LHCN-M2 (cell line): ENCODE data around the gene LRP6. TPM values are rescaled to one million over a fixed set of nuclear protein-coding genes. Genes with fewer than 3 reads are reported as not detected.
"Not testable (repeated sequence)": the region's sequence is repeated elsewhere in the genome, so short reads cannot be mapped to it uniquely, and the experiment has no call there.

Experiments used
- DNase-seq: peaks from one replicate; pipeline ENCODE4 v3.0.0-alpha.2; 2012; ENCODE audit warnings: low read depth
- total RNA-seq: library from RNA; depleted of rRNA; stranded (reverse); fragments of >200 nt; gene quantifications from 2 replicates; pipeline ENCODE4 v1.2.3, GENCODE V29; 2014

LRP6 gene
- total RNA-seq, 1 experiment from 2014 or later: 10.3 TPM

DNA sequence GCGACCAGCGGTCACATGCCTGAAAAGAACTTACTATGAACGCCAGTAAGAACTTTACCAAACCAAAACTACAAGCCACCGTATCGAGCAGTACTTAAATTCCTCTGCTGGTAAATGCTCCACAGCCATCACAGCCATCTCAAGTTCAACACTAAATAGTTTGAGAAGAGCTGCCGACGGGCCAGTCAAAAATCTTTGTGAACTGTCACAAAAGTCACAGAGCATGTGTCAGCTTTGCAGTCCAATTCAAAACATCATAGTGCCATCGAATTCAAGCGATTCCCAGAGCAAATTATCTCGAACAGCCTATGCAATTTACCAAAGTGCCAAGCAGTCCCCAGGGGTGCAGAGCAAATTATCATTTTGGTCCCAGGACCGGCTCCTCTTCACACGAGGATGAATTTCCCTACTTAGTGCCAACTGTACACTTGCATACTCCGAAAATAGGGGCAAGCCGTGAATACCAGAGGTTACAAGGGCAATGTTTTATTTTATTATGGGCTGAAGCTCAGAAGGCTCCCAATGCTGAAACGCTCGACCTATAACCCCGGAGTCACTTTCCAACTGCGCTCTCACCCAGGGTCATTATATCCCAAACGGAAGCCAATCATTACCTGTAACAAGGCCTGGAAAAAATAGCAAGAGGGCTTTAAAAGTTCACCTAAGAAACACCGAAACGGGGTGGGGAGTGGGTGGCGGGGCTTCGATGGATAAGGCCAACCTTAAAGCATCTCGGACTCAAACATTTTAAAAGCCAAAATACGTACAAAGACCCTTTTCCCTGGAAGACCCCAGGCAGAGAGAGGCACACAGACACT is 1.1 kb downstream of the LRP6 start:
- DNase-seq: peak; percentile 24

DNA sequence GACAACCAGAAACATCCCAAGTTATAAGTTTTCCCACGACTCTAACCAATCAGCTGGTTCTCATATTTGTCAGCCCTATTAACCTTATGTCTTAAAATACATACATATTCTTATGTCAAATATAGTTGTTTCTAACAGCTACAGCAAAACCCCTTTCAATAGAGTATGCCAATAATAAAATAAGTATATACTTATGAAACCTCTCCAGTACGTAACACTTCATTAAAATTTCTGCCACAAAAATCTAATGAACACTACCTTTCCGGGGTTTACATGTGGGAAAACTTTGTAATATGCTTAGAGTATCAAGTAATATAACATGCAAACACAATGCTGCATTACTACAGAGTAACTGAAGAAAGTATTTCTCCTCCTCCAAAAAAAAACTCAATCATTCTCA is 1.8 kb downstream of the LRP6 start:
- no peak for DNase-seq

DNA sequence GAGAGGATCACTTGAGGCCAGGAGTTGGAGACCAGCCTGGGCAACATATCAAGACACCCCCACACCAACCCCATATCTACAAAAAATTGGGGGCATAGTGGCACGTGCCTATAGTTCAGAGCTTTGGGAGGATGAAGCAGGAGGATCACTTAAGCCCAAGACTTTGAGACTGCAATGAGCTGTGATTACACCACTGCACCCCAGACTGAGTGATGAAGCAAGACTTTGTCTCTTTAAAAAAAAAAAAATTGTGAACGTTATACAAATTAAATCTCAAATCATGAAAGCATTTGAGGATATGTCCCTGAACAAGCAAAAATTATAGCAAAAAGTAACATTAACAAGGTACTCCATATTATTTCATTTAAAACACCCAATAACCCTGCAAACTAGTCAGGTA is 2.9 kb downstream of the LRP6 start:
- no peak for DNase-seq

DNA sequence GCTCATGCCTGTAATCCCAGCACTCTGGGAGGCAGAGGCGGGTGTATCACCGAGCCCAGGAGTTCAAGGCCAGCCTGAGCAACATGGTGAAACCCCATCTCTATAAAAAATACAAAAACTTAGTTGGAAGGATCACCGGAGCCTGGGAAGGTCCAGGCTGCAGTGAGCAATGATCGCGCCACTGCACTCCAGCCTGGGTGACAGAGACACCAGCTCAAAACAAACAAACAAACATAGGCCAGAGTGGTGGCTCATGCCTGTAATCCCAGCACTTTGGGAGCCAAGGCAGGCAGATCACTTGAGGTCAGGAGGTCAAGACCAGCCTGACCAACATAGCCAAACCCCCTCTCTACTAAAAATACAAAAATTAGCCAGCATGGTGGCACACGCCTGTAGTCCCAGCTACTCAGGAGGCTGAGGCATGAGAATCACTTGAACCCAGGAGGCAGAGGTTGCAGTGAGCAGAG is 10.5 kb downstream of the LRP6 start:
- not testable (repeated sequence) for DNase-seq

DNA sequence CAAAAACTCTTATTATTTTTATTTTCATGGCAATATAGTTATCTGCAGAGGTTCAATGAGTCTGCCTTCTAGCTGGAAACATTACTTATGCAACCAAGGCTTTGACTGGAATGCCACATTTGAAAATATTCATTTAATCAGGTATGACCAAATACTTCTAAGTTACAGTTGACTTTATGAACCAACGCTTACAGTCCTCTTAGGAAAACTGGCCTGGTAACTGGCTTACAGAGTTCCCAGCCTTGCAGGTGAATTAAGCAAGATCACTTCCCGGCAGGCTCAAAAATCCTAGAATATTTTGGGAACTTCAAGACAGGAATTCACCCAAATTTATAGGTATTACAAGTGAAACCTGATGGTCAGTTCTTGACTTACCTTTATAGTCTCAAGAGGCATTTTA is 12.3 kb downstream of the LRP6 start:
- DNase-seq: no peak

DNA sequence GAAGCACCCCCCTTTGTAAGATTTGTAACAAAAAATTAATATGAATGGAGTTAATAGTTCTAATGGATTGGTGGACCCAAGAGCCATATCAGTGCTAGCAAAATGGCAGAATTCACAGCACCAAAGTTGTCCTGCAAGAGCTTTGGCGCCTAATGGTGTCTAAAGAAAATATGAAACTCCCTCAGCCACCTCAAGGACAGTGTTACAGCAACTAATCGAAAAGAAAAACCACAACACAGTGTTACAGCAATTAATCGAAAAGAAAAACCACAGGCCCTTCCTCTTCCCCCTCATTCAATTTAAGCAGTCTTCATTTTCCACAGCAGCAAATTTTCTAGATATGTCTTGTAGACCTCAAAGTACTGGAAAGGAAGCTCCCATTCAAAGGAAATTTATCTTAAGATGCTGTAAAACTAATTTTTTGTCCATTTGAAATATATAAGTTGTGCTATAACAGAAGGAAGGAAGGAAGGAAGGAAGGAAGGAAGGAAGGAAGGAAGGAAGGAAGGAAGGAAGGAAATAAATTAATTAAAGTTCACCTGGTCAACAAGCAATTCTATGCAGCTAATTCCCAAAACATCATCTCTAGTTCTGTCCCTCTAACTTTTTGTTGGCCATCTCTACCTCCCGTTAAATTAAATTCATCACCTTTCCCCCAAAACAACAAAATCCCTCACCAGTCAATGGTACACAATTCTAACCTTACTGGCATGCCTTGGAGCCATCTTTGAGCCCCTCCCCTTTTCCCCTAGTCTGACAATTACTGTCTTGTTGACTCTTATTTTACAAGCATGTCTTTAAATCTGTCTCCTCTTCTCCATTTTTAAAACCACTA is 17.4 kb downstream of the LRP6 start:
- DNase-seq: no peak

DNA sequence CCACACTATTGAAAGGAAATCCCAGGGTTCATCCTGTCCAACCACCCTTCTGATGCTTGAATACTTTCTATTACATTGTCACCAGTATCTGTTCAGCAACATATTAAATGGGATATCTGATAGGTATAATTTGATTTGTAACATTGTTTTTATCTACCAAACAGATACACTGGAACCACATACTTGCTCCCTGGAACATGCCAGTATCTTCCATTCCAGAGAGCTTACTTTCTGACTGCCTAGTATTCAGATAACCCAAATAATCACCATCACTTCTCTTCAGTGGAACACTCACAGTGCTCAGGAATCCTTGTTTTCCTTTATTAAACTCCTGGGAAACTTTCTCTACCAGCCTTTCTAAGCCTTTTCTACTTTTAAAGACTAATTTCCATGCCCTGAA is 19.3 kb downstream of the LRP6 start:
- DNase-seq: no peak

DNA sequence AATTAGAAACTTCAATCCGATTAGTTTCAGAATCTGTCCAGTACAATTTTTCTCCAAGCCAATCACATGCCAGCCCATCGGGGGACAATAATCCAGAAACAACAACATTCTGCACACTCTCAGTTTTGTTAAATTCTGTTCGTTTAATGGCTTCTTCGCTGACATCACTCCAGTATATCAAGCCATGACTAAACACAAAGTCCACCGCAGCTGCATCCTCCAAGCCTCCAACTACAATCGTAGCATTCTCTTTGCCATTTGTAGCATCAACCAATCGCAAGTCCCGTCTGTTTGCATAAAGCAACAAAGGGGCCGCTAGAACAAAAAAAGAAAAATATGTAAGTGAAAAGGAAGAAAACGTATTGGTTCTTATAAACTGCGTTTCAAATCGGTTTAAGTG is 22.5 kb downstream of the LRP6 start:
- DNase-seq: no peak

DNA sequence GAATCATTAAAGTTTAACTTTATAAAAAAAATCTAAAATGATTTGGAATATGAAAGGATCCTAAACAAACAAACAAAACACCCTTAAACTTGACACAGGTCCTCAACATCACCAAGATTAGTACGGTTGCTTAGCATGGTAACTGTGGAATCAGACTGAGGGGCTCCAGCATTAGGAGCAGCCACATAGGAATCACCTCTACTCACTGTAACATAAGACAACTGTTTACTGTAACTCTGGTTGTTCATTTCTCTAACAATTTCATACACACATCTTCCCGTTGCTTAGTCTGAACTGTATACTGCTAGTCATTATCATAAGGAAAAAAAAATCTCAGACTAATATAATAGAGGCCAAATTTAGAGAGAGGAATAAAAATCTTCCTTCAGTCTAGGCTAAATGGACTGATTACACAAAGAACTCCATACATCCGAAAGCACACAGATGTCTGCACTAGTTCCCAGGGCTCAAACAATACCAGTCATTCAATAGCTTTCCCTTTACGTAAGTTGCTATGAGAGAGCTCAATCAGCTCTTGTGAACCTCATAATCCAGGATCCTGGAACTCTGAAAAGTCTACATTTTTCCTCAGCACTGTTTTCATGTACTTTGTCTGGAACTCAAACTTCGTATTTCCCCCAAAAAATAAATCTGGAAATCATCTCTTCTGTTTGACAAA is 26.0 kb downstream of the LRP6 start:
- no peak for DNase-seq

DNA sequence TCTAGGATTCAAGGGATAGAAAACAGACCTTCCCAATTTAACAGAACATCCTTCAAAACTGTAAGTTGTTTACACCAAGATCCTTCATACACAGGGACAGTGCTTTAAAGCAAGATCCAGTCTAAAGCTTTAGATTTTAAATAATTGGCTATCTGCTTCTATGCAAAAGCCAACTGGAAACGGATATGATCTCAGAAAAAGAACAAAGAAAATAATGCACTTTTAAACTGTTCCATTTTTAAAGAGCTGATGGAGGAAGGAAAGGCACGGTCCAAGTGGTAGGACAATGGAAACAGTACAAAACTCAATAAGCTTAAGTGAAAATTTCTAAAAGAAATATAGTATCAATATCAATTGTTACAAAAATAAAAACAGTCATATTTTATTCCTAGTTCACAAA is 27.7 kb downstream of the LRP6 start:
- DNase-seq: no peak

DNA sequence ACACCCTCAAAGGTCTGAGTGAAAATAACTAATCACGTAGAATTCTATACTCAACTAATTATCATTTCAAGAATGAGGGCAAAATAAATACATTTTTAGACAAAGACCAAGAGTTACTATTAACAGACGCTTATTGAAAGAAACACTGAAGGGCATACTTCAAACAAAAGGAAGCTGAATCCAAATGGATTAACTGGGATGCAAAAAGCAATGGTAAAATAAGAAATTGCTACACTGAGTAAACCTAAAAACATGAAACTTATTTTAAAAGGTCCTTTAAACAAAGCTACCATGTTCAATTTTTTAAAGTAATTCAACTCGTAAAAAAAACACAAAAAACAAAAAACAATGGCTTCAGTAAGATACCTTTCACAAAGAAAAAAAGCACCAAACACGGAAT is 28.2 kb downstream of the LRP6 start:
- DNase-seq: no peak

DNA sequence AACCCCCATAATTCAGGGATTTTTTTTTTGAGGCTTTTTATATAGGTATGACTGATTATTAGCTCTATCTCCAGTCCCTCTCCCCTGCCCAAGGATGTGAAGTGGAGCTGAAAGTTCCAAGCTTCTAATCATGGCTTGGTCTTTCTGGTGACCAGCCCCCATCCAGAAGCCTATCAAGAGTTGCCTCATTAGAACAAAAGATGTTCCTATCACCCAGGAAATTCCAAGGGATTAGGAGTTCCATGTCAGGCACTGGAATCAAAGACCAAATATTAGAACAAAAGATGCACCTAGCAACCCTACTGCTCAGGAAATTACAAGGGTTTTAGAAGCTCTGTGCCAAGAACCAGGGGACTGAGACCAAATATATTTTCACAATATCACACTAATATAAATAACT is 29.9 kb downstream of the LRP6 start:
- DNase-seq: no peak

DNA sequence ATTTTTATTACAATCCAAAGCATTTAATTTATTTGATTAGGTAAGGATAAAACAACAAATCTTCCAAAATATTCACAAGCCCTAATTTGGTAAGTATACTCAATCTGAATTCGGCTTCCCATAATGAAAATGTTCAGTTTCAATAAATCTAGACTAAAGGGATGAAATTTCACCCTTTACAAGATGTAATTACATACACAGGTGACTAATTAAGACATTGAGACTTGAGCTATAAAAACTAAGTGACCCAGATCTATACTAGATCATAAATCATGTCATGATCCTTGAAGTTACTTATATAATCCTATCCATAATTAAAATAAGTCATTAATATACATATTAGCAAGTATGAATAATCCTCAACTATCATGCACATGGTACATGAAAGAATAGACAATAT is 36.6 kb downstream of the LRP6 start:
- no peak for DNase-seq

DNA sequence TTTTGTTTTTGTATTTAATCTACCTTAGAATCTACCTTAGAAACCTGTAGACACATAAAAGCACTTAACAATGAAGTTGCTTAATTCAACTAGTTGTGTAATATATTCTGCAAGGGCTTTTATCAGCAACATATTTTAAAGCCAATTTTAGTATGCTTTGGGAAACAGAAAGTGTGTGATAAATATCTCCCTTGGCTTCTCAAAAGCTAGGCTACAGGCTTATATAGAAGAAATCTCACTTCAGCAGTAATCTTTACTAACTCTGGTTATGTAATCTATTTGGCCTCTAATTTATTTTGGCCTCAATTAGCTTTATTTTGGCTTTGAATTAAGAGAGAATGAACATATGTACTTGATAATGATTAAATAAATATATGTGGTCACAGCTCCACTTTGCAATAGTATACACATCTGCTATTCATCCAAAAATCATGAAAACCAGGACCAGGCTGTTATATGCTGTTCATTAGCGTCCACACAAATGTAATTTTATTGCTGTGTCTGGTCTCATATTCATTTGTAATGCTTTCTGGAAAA is 37.2 kb downstream of the LRP6 start:
- DNase-seq: no peak

DNA sequence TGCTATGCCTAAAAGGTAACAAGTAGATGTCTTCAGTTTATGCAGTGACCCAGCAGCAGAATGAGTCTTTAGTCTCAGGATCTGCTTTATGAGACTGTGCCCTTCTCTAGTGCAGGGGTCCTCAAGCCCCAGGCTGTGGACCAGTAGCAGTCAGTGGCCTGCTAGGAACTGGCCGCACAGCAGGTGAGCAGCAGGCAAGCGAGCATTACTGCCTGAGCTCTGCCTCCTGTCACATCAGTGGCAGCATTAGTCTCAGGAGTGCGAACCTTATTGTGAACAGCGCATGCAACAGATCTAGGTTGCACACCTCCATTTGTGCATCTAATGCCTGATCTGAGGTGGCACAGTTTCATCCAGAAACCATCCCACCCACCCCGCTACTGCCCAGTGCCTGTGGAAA is 38.4 kb downstream of the LRP6 start:
- DNase-seq: no peak

DNA sequence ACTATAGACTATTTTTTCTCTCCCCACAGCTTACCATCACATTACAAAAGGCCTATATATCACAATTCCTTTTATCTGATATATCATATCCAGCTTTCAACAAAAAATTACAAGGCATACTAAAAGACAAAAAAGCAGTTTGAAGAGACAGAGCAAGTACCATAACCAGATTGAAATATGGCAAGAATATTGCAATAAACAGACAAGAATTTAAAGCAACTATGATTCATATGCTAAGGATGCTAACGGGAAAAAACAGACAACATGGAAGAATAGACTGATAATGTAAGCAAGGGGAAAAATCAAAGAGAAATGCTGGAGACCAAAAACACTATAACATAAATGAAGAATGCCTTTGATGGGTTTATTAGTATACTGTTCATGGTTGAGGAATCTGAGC is 40.7 kb downstream of the LRP6 start:
- DNase-seq: no peak

DNA sequence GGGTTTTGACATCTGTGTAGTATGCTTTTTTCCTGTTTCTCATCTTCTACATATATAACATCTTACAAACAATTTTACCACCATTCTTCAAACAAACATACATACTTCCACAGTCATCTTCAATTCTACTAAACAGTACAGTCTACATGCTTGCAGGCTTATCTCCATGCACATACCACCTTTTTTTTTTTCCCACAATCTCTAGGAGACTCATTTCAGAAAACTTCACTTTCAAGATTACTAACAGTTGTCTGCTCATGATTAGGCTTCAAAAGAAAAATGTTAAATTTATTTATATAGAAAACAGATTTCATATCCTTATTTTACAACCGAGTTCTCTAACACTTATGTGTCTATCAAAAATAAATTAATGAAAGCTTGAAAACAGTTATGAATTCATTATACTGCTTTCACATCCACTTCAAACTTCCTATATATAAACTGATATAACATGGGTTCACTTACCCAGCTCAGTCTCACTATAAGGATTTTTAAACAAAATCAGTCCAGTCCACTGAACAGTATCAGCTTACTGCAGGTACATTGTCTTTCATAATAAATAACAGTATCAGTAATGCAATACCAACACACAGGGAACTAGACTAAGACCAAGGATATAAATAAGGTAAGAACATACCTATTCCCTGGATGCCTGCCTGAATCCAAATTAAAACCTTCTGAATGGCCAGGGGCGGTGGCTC is 42.5 kb downstream of the LRP6 start:
- DNase-seq: no peak

DNA sequence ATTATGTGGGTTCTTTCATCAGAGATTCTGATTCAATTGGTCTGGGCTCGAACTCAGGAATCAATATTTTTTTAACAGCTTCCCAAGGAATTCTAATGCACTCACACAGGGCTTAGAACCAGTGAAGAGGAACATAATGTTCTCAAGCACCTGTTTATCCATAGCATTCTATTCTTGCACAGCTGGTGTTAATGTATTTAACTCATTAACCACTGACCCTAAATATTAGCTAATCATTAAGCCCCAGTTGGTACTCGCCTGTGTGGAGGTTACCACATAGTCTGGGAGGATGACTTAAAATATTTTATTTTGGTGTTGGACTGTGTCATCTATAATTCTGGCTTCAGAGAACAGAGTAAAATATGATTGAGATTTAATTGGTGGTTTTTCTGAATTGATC is 45.3 kb downstream of the LRP6 start:
- DNase-seq: peak; percentile 22

DNA sequence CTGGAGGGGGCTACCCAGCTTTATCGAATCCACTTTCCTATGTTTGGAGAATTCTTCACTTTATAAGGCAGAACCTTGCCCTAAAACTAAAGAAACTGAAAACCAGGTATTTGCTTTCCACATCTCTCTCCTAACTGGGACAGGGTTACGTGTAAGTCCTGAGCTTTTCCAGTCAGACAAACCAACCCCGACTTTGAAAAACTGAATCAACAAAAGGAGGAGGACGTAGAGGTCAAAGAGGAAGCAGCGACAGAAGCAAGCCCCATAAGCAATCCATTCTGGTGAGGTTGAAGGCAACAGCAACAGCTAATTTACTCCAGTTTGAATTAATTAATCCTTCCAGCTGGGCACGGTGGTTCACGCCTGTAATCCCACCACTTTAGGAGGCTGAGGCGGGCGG is 47.2 kb downstream of the LRP6 start:
- no peak for DNase-seq

DNA sequence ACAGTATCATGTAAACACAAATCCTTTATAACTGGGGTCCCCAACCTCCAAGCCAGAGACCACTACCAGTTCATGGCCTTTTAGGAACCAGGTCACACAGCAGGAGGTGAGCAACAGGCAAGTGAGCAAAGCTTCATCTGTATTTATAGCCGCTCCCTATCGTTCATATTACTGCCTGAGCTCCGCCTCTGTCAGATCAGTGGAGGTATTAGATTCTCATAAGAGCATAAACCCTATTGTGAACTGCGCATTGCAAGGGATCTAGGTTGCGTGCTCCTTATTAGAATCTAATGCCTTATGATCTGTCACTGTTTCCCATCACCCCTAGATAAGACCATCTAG is 49.9 kb downstream of the LRP6 start:
- DNase-seq: no peak

DNA sequence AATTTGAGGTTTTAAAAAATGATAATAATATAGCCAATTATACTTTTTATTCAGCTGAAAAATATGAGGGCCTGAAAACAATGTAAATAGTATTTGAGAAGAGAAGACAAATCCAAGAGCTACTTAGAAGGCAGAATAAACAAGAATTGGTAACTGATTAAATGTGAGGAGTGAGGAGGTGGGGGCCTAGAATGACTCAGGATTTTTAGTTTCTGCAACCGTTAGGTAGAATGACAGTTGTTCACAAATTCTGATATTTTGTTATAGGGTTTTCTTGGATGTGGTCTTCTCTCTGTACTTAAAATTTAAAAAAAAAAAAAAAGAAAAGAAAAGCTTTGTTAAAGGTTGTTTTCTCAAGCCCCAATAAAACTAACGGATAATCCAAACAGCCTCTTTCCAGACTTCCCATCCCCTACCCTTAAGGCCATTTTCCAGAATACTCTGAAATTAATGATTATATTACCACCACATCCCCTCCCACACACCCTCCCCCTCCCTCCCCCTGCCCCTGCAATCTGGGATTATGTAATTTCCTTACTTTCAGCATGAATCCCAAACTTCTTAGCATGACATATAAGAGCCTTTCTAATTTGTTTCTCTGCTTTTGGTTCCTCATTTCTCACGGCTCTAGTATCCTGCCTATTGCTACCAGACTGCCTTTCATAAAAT is 50.4 kb downstream of the LRP6 start:
- DNase-seq: no peak
